Activated CD4-positive, alpha-beta T cell treated with anti-CD3 and anti-CD28 coated beads for 24 hours (primary cell): ENCODE data around the gene FAM120B.
"Not testable (repeated sequence)": the region's sequence is repeated elsewhere in the genome, so short reads cannot be mapped to it uniquely, and the experiment has no call there.

Source experiments
- DNase-seq, 2 donors: peaks; one replicate each; pipeline ENCODE4 v3.0.0-alpha.2; 2020; ENCODE audit warnings: low read depth in 2 of 2

FAM120B gene

GRCh38 chr6:170385506-170385905, 78.9 kb downstream of the FAM120B start:
- DNase-seq: no peak

- no peak for DNase-seq
Observed at GRCh38 chr6:170388113-170388512, 81.6 kb downstream of the FAM120B start.

- DNase-seq: no peak
Observed at GRCh38 chr6:170393033-170393432, 86.5 kb downstream of the FAM120B start.

- no peak for DNase-seq
Observed at GRCh38 chr6:170393807-170394399, 87.3 kb downstream of the FAM120B start.

- no peak for DNase-seq
Observed at GRCh38 chr6:170394980-170395379, 88.4 kb downstream of the FAM120B start.

GRCh38 chr6:170398743-170399369, 92.3 kb downstream of the FAM120B start:
- DNase-seq: not testable (repeated sequence)

- DNase-seq: not testable (repeated sequence)
Observed at GRCh38 chr6:170399955-170400558, 93.5 kb downstream of the FAM120B start.

GRCh38 chr6:170402318-170403040, 95.9 kb downstream of the FAM120B start:
- DNase-seq: no peak

GRCh38 chr6:170403451-170403850, 96.9 kb downstream of the FAM120B start:
- no peak for DNase-seq

GRCh38 chr6:170404036-170404435, 97.5 kb downstream of the FAM120B start:
- DNase-seq: no peak

- DNase-seq: no peak
Observed at GRCh38 chr6:170404697-170405096, 98.1 kb downstream of the FAM120B start.

- no peak for DNase-seq
Observed at GRCh38 chr6:170405311-170405975, 98.9 kb downstream of the FAM120B start.

- no peak for DNase-seq
Observed at GRCh38 chr6:170407200-170407599, 100.6 kb downstream of the FAM120B start.

- no peak for DNase-seq
Observed at GRCh38 chr6:170407932-170408331, 101.4 kb downstream of the FAM120B start.

GRCh38 chr6:170409746-170410145, 103.2 kb downstream of the FAM120B start:
- not testable (repeated sequence) for DNase-seq

- DNase-seq: no peak
Observed at GRCh38 chr6:170410241-170410640, 103.7 kb downstream of the FAM120B start.

GRCh38 chr6:170415318-170415717, 108.8 kb downstream of the FAM120B start:
- DNase-seq: no peak

GRCh38 chr6:170416303-170416702, 109.7 kb downstream of the FAM120B start:
- DNase-seq: no peak

GRCh38 chr6:170416959-170417606, 110.5 kb downstream of the FAM120B start:
- DNase-seq: no peak

GRCh38 chr6:170417881-170418280, 111.3 kb downstream of the FAM120B start:
- DNase-seq: no peak

GRCh38 chr6:170420283-170420682, 113.7 kb downstream of the FAM120B start:
- no peak for DNase-seq
